K562 (cell line): ENCODE measurements around the gene MTHFD2. TPM values are rescaled to one million over a fixed set of nuclear protein-coding genes. Genes with fewer than 3 reads are reported as not detected.

Experiments
- ARID1B ChIP-seq: fragments of 450-650 bp; IDR thresholded peaks from 2 replicates; pipeline ENCODE4 v1.6.1; 2016; ENCODE audit warnings: antibody characterized with exemption, mild to moderate bottlenecking, inconsistent platforms
- CBFA2T2 ChIP-seq: fragments of 450-650 bp; conservative IDR thresholded peaks from 2 replicates; pipeline ENCODE4 v1.6.1; 2017; ENCODE audit warnings: mild to moderate bottlenecking
- CREB1 ChIP-seq, 2 experiments: sonication (generic) in 1 of 2; formaldehyde crosslinking in 1 of 2; IDR thresholded peaks; 2 replicates each; pipeline versions ENCODE4 v1.6.1 to v1.8.0; 2012 to 2022; ENCODE audit warnings: inconsistent platforms in 1 of 2, mild to moderate bottlenecking in 1 of 2, missing genetic modification reagents in 1 of 2, moderate library complexity in 1 of 2
- CREM ChIP-seq: IDR thresholded peaks from 2 replicates; pipeline ENCODE4 v1.6.1; 2014; ENCODE audit warnings: antibody characterized with exemption, low read depth
- DIDO1 ChIP-seq: fragments of 450-650 bp; IDR thresholded peaks from 2 replicates; pipeline ENCODE4 v1.6.1; 2016; ENCODE audit warnings: low read depth, missing biosample characterization, missing genetic modification characterization
- FOXK2 ChIP-seq, 2 experiments: fragments of 450-650 bp; IDR thresholded peaks in 1 of 2; conservative IDR thresholded peaks in 1 of 2; 2 replicates each; pipeline ENCODE4 v1.6.1; 2016; ENCODE audit warnings: low read depth in 2 of 2, mild to moderate bottlenecking in 1 of 2
- MCM2 ChIP-seq: fragments of 450-650 bp; IDR thresholded peaks from 2 replicates; pipeline ENCODE4 v1.6.1; 2017; ENCODE audit warnings: low read depth, mild to moderate bottlenecking
- NCOA1 ChIP-seq: fragments of 450-650 bp; IDR thresholded peaks from 2 replicates; pipeline ENCODE4 v1.6.1; 2016; ENCODE audit warnings: low read depth
- NFE2 ChIP-seq: IDR thresholded peaks from 2 replicates; pipeline ENCODE4 v1.6.1; 2014; ENCODE audit warnings: antibody characterized with exemption, low read depth
- NR2C1 ChIP-seq, 2 experiments: fragments of 450-650 bp; IDR thresholded peaks; 2 replicates each; pipeline ENCODE4 v1.6.1; 2017; ENCODE audit warnings: mild to moderate bottlenecking in 2 of 2, antibody characterized with exemption in 1 of 2, inconsistent platforms in 1 of 2, missing compliant biosample characterization in 1 of 2, missing genetic modification characterization in 1 of 2
- RBBP5 ChIP-seq: fragments of 200-600 bp; sonication (generic); IDR thresholded peaks from 2 replicates; pipeline ENCODE4 v1.6.1; 2012; ENCODE audit warnings: borderline replicate concordance, mild to moderate bottlenecking, low read length, control low read depth, inconsistent platforms; ENCODE audit not compliant: insufficient read depth, poor library complexity, severe bottlenecking
- RNF2 ChIP-seq: sonication (generic); IDR thresholded peaks from 2 replicates; pipeline ENCODE4 v1.6.1; 2016
- SOX6 ChIP-seq: fragments of 450-650 bp; IDR thresholded peaks from 2 replicates; pipeline ENCODE4 v1.6.1; 2014; ENCODE audit warnings: mild to moderate bottlenecking
- STAT5A ChIP-seq: IDR thresholded peaks from 2 replicates; pipeline ENCODE4 v1.6.1; 2012; ENCODE audit warnings: low read length, inconsistent platforms, borderline replicate concordance
- polyA plus RNA-seq, 8 experiments: library from polyadenylated mRNA; depleted of rRNA in 4 of 8; stranded (reverse) in 5 of 8; unstranded in 3 of 8; fragments of >200 nt; fragmentation: Nextera tagmentation in 2 of 8; fragmentation: Illumina TruSeq in 1 of 8; extraction: Ambion mirVana in 2 of 8; extraction: Trizol in 1 of 8; gene quantifications; 2 replicates each; pipeline versions ENCODE4 v1.2.1 to v1.2.3, GENCODE V29; 2011 to 2014; ENCODE audit warnings: inconsistent platforms in 1 of 8, missing spikeins in 1 of 8
- total RNA-seq, 7 experiments: library from RNA; depleted of rRNA in 6 of 7; stranded (reverse); fragments of >200 nt in 6 of 7; fragmentation: Illumina TruSeq in 2 of 7; extraction: Trizol in 2 of 7; gene quantifications; 2 replicates each; pipeline versions ENCODE4 v1.2.1 to v1.2.3, GENCODE V29; 2011 to 2021; ENCODE audit warnings: low replicate concordance in 1 of 7
- TF ChIP-seq, protein P1 (sequence below): fragments of 450-650 bp; IDR thresholded peaks from 2 replicates; pipeline ENCODE4 v1.6.1; 2016; ENCODE audit warnings: low read depth
- TF ChIP-seq, protein P2 (sequence below), 2 experiments: fragments of 200-800 bp in 1 of 2; sonication (Bioruptor generic) in 1 of 2; sonication (generic) in 1 of 2; formaldehyde crosslinking in 1 of 2; IDR thresholded peaks in 1 of 2; conservative IDR thresholded peaks in 1 of 2; 2 replicates each; pipeline versions ENCODE4 v1.5.0 to v1.6.1; 2016 to 2020; ENCODE audit warnings: missing compliant biosample characterization in 1 of 2, missing genetic modification characterization in 1 of 2, missing genetic modification reagents in 1 of 2
- TF ChIP-seq, protein P3 (sequence below): fragments of 450-650 bp; formaldehyde crosslinking; IDR thresholded peaks from 2 replicates; pipeline ENCODE4 v1.4.0; 2020; ENCODE audit warnings: mild to moderate bottlenecking, moderate library complexity

The MTHFD2 gene
- total and polyA plus RNA-seq, 9 of the 15 experiments (the other 6 are each of a cell fraction or from before 2014, with no cell fraction given), result 113 to 520 (median 234) TPM

DNA sequence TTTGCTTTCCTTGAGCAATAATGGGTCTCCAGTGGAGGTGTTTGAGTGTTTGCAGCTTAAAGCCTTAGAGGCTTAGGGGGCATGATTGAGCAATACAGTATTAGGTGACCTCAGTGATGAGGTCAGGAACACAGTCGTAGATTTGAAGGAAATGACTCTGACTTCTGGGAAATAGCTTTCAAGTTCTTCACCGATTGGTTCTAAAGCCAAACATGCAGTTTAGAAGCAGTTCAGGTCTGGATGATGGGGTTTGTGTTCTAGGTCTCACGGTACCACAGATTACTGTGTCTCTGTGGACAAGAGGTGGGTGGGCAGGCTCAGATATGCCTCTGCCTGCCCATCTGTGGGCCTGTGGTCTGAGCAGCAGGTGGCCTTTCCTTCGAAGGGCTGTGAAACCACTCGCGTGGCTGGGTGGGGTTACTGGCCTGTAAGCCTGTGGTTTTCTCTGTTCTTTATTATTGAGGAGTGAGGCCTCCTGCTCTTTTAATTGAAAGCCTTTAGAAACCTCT, 7.8 kb downstream of the MTHFD2 start (continued):
- TF ChIP-seq ARID1B (peak; percentile 70), FOXK2 (conservative IDR thresholded peaks at IDR 0.05 in 1 of 2, IDR thresholded peaks at IDR 0.05 in 1 of 2; ENCODE audit: low read depth in 2 of 2) (no peak), RBBP5 (no peak), SOX6 (0 out of 2 replicates have a peak, but pooled peaks have one; percentile 8), CBFA2T2 (peak; percentile 43; the same call in 1 of the 2 replicates), STAT5A (peak; percentile 73; the same call in 1 of the 2 replicates), MCM2 (no peak), CREM (peak; percentile 56; the same call in 1 of the 2 replicates), NR2C1 (IDR thresholded peaks at IDR 0.05) (peak; percentile 47; the same call in 1 of the 2 replicates), NR2C1 (tag; IDR thresholded peaks at IDR 0.05) (peak; percentile 53; the same call in 1 of the 2 replicates), NFE2 (peak; percentile 55), DIDO1 (tag) (no peak), CREB1 (IDR thresholded peaks at IDR 0.05) (0 out of 2 replicates have a peak, but pooled peaks have one; percentile 36), CREB1 (CRISPR knock-in tag; IDR thresholded peaks at IDR 0.05) (peak; percentile 33; the same call in 1 of the 2 replicates), RNF2 (no peak), NCOA1 (peak; percentile 72; the same call in 1 of the 2 replicates)
- TF ChIP-seq, protein P1, sequence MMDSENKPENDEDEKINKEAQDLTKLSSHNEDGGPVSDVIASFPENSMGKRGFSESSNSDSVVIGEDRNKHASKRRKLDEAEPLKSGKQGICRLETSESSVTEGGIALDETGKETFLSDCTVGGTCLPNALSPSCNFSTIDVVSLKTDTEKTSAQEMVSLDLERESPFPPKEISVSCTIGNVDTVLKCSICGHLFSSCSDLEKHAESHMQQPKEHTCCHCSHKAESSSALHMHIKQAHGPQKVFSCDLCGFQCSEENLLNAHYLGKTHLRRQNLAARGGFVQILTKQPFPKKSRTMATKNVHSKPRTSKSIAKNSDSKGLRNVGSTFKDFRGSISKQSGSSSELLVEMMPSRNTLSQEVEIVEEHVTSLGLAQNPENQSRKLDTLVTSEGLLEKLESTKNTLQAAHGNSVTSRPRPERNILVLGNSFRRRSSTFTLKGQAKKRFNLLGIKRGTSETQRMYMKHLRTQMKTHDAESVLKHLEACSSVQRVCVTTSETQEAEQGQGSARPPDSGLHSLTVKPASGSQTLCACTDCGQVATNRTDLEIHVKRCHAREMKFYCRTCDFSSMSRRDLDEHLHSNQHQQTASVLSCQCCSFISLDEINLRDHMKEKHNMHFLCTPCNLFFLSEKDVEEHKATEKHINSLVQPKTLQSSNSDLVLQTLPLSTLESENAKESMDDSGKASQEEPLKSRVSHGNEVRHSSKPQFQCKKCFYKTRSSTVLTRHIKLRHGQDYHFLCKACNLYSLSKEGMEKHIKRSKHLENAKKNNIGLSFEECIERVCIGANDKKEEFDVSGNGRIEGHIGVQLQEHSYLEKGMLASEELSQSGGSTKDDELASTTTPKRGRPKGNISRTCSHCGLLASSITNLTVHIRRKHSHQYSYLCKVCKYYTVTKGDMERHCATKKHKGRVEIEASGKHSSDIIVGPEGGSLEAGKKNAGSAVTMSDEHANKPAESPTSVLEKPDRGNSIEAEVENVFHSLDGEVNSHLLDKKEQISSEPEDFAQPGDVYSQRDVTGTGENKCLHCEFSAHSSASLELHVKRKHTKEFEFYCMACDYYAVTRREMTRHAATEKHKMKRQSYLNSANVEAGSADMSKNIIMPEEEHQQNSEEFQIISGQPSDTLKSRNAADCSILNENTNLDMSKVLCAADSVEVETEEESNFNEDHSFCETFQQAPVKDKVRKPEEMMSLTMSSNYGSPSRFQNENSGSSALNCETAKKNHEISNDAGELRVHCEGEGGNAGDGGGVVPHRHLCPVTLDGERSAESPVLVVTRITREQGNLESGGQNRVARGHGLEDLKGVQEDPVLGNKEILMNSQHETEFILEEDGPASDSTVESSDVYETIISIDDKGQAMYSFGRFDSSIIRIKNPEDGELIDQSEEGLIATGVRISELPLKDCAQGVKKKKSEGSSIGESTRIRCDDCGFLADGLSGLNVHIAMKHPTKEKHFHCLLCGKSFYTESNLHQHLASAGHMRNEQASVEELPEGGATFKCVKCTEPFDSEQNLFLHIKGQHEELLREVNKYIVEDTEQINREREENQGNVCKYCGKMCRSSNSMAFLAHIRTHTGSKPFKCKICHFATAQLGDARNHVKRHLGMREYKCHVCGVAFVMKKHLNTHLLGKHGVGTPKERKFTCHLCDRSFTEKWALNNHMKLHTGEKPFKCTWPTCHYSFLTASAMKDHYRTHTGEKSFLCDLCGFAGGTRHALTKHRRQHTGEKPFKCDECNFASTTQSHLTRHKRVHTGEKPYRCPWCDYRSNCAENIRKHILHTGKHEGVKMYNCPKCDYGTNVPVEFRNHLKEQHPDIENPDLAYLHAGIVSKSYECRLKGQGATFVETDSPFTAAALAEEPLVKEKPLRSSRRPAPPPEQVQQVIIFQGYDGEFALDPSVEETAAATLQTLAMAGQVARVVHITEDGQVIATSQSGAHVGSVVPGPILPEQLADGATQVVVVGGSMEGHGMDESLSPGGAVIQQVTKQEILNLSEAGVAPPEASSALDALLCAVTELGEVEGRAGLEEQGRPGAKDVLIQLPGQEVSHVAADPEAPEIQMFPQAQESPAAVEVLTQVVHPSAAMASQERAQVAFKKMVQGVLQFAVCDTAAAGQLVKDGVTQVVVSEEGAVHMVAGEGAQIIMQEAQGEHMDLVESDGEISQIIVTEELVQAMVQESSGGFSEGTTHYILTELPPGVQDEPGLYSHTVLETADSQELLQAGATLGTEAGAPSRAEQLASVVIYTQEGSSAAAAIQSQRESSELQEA, result no peak
- TF ChIP-seq, protein P2, sequence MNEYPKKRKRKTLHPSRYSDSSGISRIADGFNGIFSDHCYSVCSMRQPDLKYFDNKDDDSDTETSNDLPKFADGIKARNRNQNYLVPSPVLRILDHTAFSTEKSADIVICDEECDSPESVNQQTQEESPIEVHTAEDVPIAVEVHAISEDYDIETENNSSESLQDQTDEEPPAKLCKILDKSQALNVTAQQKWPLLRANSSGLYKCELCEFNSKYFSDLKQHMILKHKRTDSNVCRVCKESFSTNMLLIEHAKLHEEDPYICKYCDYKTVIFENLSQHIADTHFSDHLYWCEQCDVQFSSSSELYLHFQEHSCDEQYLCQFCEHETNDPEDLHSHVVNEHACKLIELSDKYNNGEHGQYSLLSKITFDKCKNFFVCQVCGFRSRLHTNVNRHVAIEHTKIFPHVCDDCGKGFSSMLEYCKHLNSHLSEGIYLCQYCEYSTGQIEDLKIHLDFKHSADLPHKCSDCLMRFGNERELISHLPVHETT (CRISPR knock-in tag; conservative IDR thresholded peaks at IDR 0.05 in 1 of 2, IDR thresholded peaks at IDR 0.05 in 1 of 2), result no peak
- TF ChIP-seq, protein P3, sequence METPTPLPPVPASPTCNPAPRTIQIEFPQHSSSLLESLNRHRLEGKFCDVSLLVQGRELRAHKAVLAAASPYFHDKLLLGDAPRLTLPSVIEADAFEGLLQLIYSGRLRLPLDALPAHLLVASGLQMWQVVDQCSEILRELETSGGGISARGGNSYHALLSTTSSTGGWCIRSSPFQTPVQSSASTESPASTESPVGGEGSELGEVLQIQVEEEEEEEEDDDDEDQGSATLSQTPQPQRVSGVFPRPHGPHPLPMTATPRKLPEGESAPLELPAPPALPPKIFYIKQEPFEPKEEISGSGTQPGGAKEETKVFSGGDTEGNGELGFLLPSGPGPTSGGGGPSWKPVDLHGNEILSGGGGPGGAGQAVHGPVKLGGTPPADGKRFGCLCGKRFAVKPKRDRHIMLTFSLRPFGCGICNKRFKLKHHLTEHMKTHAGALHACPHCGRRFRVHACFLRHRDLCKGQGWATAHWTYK, result peak; percentile 63; the same call in 1 of the 2 replicates
